OCI-LY7 (cell line): ENCODE measurements around the gene SOX12.

ENCODE experiments used
- CTCF ChIP-seq: fragments of 200-600 bp; sonication (generic); conservative IDR thresholded peaks from 2 replicates; pipeline ENCODE4 v1.5.1; 2014; ENCODE audit warnings: mild to moderate bottlenecking, antibody characterized with exemption, low read length, moderate library complexity, mixed read lengths
- EZH2phosphoT487 ChIP-seq: fragments of 200-600 bp; sonication (generic); IDR thresholded peaks from 2 replicates; pipeline ENCODE4 v1.6.1; 2018; ENCODE audit warnings: low read depth, borderline replicate concordance, mild to moderate bottlenecking, mixed run types, antibody characterized with exemption, low read length, moderate library complexity, mixed read lengths

GRCh38 chr20:286508-286907 lies 38.8 kb upstream of the SOX12 start:
- no peak for TF ChIP-seq CTCF
- no peak for TF ChIP-seq EZH2phosphoT487
